ENCODE data around the gene CPNE9. TPM values are rescaled to one million over a fixed set of nuclear protein-coding genes. Genes with fewer than 3 reads are reported as not detected.

The CPNE9 gene
- total RNA-seq, 1 donor from 2014 or later: not detected

DNA sequence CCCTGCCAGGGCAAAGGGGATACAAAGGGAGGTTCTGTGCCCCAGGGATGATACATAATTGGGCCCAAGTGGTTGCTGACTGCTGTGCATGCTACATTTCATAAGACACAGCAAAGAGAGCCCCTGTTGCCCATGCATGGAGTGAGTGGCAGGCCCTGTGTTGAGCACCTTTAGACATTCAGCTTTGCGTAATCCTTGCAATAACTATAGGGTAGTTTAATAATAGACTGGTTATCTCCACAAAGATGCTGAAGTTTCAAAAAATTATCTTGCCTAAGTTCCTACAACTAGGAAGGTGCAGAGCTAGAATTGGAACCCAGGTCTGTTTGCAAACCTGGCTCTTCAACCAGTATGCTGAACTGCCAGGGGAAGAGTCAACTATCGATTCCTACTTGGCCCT is 44.4 kb downstream of the CPNE9 start:
- no peak for DNase-seq (ENCODE audit: extremely low spot score, unreplicated experiment)
- TF ChIP-seq, protein P1, sequence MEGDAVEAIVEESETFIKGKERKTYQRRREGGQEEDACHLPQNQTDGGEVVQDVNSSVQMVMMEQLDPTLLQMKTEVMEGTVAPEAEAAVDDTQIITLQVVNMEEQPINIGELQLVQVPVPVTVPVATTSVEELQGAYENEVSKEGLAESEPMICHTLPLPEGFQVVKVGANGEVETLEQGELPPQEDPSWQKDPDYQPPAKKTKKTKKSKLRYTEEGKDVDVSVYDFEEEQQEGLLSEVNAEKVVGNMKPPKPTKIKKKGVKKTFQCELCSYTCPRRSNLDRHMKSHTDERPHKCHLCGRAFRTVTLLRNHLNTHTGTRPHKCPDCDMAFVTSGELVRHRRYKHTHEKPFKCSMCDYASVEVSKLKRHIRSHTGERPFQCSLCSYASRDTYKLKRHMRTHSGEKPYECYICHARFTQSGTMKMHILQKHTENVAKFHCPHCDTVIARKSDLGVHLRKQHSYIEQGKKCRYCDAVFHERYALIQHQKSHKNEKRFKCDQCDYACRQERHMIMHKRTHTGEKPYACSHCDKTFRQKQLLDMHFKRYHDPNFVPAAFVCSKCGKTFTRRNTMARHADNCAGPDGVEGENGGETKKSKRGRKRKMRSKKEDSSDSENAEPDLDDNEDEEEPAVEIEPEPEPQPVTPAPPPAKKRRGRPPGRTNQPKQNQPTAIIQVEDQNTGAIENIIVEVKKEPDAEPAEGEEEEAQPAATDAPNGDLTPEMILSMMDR (IDR thresholded peaks at IDR 0.05): no peak
- H3K27ac Mint-ChIP-seq (ENCODE audit: unreplicated experiment): peak overlapping the region; percentile 97
- peaks cover 32% of the 10 kb centered on the region for H3K4me1 Mint-ChIP-seq (ENCODE audit: unreplicated experiment)
- H3K36me3 Mint-ChIP-seq (ENCODE audit: unreplicated experiment): peaks cover 41% of the 10 kb centered on the region
- no peaks in the 10 kb centered on the region for H3K9me3 Mint-ChIP-seq (ENCODE audit: unreplicated experiment)
- no peak overlapping the region for H3K4me3 Mint-ChIP-seq (ENCODE audit: unreplicated experiment)
- H3K27me3 Mint-ChIP-seq (ENCODE audit: unreplicated experiment): no peaks in the 10 kb centered on the region

DNA sequence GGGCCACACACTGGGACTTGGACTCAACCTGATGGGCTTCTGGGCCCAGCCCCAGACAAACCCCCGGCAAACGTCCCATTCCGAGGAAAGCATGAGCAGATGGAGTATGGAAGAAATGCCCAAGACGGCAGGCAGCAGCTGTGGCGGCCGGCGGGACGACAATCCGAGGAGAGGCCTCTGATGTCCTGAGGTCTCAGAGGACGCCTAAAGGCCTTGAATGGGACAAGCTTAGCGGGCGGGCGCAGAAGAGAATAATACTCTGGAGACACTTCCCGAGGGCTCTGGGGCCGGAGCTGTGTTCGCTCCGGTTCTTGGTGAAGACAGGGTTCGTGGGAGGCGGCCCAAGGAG is 45.6 kb downstream of the CPNE9 start:
- Mint-ChIP-seq H3K27ac (ENCODE audit: unreplicated experiment) (peak overlapping the region; percentile 97), H3K27me3 (ENCODE audit: unreplicated experiment) (no peaks in the 10 kb centered on the region), H3K36me3 (ENCODE audit: unreplicated experiment) (peaks cover 36% of the 10 kb centered on the region), H3K9me3 (ENCODE audit: unreplicated experiment) (no peaks in the 10 kb centered on the region), H3K4me3 (ENCODE audit: unreplicated experiment) (peak overlapping the region; percentile 95), H3K4me1 (ENCODE audit: unreplicated experiment) (peaks cover 34% of the 10 kb centered on the region)
- TF ChIP-seq, protein P1 (IDR thresholded peaks at IDR 0.05): no peak
- no peak for DNase-seq (ENCODE audit: extremely low spot score, unreplicated experiment)

DNA sequence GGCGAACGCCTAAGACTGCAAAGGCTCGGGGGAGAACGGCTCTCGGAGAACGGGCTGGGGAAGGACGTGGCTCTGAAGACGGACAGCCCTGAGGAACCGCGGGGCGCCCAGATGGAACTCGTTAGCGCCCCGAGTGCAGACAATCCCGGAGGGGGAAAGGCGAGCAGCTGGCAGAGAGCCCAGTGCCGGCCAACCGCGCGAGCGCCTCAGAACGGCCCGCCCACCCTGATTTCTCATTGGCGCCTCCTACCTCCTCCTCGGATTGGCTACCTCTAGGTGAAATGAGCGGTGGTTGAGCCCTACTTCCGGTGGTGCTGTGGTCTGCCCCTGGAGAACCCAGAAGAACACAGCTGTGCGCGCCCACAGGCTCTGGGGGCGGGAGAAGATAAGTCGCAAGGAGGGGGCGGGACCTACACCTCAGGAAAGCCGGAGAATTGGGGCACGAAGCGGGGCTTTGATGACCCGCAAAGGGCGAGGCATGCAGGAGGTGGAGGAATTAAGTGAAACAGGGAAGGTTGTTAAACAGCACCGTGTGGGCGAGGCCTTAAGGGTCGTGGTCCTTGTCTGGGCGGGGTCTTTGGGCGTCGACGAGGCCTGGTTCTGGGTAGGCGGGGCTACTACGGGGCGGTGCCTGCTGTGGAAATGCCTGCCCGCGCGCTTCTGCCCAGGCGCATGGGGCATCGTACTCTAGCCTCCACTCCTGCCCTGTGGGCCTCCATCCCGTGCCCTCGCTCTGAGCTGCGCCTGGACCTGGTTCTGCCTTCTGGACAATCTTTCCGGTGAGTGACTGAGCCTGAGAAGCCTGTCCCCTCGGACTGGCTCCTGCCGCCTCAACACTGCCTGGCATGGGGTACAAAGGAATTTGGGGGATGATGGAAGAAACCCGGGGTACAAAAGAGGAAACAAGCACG is 46.3 kb downstream of the CPNE9 start, which contains the start of gene OGG1:
OGG1 (plus strand) TSS at position 308 of the 911 bp plus-strand sequence; CDS start at position 643, 335 bp downstream.
- peaks cover 39% of the 10 kb centered on the region for H3K4me1 Mint-ChIP-seq (ENCODE audit: unreplicated experiment)
- peak; percentile 99 for DNase-seq (ENCODE audit: extremely low spot score, unreplicated experiment)
- no peaks in the 10 kb centered on the region for H3K9me3 Mint-ChIP-seq (ENCODE audit: unreplicated experiment)
- peak within 1 kb of the TSS; percentile 97 for H3K27ac Mint-ChIP-seq (ENCODE audit: unreplicated experiment)
- H3K4me3 Mint-ChIP-seq (ENCODE audit: unreplicated experiment): peak within 1 kb of the TSS; percentile 95
- H3K27me3 Mint-ChIP-seq (ENCODE audit: unreplicated experiment): no peaks in the 10 kb centered on the region
- TF ChIP-seq, protein P1 (IDR thresholded peaks at IDR 0.05): no peak
- H3K36me3 Mint-ChIP-seq (ENCODE audit: unreplicated experiment): peaks cover 32% of the 10 kb centered on the region

DNA sequence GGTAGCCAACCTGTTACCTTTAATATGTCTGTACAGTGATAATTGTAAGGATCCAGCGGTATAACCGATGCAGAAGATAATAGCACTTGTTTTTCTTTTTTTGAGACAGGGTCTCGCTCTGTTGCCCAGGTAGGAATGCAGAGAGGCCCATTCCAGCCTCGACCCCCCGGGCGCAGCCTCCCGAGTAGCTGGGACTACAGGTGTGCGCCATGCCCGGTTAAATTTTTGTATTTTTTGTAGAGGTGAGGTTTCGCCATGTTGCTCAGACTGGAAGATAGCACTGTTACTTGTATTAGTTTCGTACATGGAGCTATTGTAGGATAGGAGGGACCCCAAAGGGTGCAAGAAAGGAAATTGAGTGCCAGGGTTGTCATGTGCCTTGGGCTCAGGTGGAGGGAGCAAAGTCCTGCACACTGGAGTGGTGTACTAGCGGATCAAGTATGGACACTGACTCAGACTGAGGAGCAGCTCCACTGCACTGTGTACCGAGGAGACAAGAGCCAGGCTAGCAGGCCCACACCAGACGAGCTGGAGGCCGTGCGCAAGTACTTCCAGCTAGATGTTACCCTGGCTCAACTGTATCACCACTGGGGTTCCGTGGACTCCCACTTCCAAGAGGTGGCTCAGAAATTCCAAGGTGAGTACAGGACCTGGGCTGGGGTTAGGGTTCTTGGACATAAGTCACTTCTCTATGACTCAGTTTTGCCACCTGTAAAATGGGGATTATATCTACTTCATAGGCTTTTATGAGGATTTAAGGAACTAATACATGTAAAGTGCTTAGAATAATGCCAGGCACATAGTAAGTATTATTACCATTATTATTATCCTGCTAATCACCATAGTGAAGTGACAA is 47.2 kb downstream of the CPNE9 start:
- Mint-ChIP-seq H3K9me3 (ENCODE audit: unreplicated experiment) (no peaks in the 10 kb centered on the region), H3K27ac (ENCODE audit: unreplicated experiment) (peak overlapping the region; percentile 97), H3K36me3 (ENCODE audit: unreplicated experiment) (peaks cover 29% of the 10 kb centered on the region), H3K4me3 (ENCODE audit: unreplicated experiment) (peak overlapping the region; percentile 95), H3K4me1 (ENCODE audit: unreplicated experiment) (peaks cover 41% of the 10 kb centered on the region), H3K27me3 (ENCODE audit: unreplicated experiment) (no peaks in the 10 kb centered on the region)
- TF ChIP-seq, protein P1 (IDR thresholded peaks at IDR 0.05): no peak
- DNase-seq (ENCODE audit: extremely low spot score, unreplicated experiment): no peak

All from osteocyte (in vitro differentiated cells).